A673 (cell line): Measurements from ENCODE around the gene PIK3R1.

Source experiments
- EZH2 ChIP-seq: fragments of 200-600 bp; sonication (generic); IDR thresholded peaks from 2 replicates; pipeline ENCODE4 v1.6.1; 2017; ENCODE audit warnings: borderline replicate concordance, low read depth, mild to moderate bottlenecking, mixed read lengths, antibody characterized with exemption, low read length; ENCODE audit not compliant: poor library complexity, severe bottlenecking
- TF ChIP-seq, protein P1 (sequence below): fragments of 300-800, 200-600 bp; sonication (generic); conservative IDR thresholded peaks from 2 replicates; pipeline ENCODE4 v1.5.1; 2017; ENCODE audit warnings: low read depth, mild to moderate bottlenecking, antibody characterized with exemption, low read length, moderate library complexity, mixed read lengths

DNA sequence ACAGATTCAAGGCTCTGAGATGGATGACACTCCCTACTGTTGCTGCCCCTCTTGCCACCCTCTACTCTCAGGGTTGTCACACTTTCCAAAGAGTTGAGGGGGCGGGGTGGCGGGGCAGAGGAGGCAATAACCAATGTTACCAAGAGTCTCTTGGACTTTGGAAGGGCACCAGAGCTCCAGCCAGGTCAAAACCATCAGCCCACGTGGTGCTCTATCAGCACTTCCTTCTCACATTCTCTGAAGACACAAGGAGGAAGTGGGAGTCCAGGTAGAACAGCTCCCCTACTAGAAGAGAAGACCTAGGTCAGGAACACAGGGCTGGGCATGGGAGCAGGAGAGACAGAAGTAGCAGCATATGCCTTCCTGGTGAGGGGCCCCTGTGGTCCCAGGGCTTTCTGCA lies 33.0 kb upstream of the PIK3R1 start:
- TF ChIP-seq, protein P1, sequence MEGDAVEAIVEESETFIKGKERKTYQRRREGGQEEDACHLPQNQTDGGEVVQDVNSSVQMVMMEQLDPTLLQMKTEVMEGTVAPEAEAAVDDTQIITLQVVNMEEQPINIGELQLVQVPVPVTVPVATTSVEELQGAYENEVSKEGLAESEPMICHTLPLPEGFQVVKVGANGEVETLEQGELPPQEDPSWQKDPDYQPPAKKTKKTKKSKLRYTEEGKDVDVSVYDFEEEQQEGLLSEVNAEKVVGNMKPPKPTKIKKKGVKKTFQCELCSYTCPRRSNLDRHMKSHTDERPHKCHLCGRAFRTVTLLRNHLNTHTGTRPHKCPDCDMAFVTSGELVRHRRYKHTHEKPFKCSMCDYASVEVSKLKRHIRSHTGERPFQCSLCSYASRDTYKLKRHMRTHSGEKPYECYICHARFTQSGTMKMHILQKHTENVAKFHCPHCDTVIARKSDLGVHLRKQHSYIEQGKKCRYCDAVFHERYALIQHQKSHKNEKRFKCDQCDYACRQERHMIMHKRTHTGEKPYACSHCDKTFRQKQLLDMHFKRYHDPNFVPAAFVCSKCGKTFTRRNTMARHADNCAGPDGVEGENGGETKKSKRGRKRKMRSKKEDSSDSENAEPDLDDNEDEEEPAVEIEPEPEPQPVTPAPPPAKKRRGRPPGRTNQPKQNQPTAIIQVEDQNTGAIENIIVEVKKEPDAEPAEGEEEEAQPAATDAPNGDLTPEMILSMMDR: no peak
- TF ChIP-seq EZH2: no peak
